Suprapubic skin (tissue), 4 donors: Measurements from ENCODE around the gene TBL1Y. TPM values are rescaled to one million over a fixed set of nuclear protein-coding genes. Genes with fewer than 3 reads are reported as not detected.

Experiments used
- DNase-seq, 2 donors: peaks; one replicate each; pipeline ENCODE4 v3.0.0-alpha.2; 2019; ENCODE audit warnings: low spot score in 2 of 2
- H3K27ac ChIP-seq: fragments of 200-600 bp; sonication (generic); one replicate; pipeline ENCODE4 v1.5.1; 2019
- H3K27me3 ChIP-seq: fragments of 200-600 bp; sonication (generic); one replicate; pipeline ENCODE4 v1.5.1; 2019
- H3K36me3 ChIP-seq: fragments of 200-600 bp; sonication (generic); one replicate; pipeline ENCODE4 v1.5.1; 2019
- H3K4me1 ChIP-seq: fragments of 200-600 bp; sonication (generic); one replicate; pipeline ENCODE4 v1.5.1; 2019
- H3K4me3 ChIP-seq: fragments of 200-600 bp; sonication (generic); one replicate; pipeline ENCODE4 v1.5.1; 2019; ENCODE audit warnings: mild to moderate bottlenecking
- H3K9me3 ChIP-seq: fragments of 200-600 bp; sonication (generic); one replicate; pipeline ENCODE4 v1.5.1; 2019
- CTCF ChIP-seq, 2 donors: fragments of 200-600 bp in 1 of 2; fragments of 450-650 bp in 1 of 2; sonication (generic) in 1 of 2; IDR thresholded peaks; one replicate each; pipeline ENCODE4 v1.5.1; 2016 to 2019; ENCODE audit warnings: antibody characterized with exemption in 2 of 2, mild to moderate bottlenecking in 1 of 2, moderate library complexity in 1 of 2
- EP300 ChIP-seq: sonication (generic); formaldehyde crosslinking; IDR thresholded peaks from one replicate; pipeline ENCODE4 v1.6.1; 2017; ENCODE audit warnings: antibody characterized with exemption
- POLR2A ChIP-seq, 2 donors: fragments of 450-650 bp; IDR thresholded peaks; one replicate each; pipeline ENCODE4 v1.6.1; 2017; ENCODE audit warnings: antibody characterized with exemption in 2 of 2, mild to moderate bottlenecking in 2 of 2, moderate library complexity in 2 of 2
- POLR2AphosphoS5 ChIP-seq, 3 donors: sonication (generic); formaldehyde crosslinking; IDR thresholded peaks; one replicate each; pipeline ENCODE4 v1.6.1; 2017; ENCODE audit warnings: antibody characterized with exemption in 3 of 3
- WGBS: methylation state at CpG from one replicate; pipeline ENCODE4 v1.1.5; 2018; 5-methylcytosine and 5-hydroxymethylcytosine counted together
- total RNA-seq, 4 donors: library from RNA; depleted of rRNA; stranded (reverse); fragments of >200 nt; gene quantifications; one replicate each; pipeline ENCODE4 v1.1.0, GENCODE V29; 2016

TBL1Y gene
- total RNA-seq, 4 donors from 2014 or later: 1.3 to 1.6 TPM; not detected in 2

GRCh38 chrY:7092836-7093235, 182.3 kb downstream of the TBL1Y start:
- H3K27ac ChIP-seq: no peak overlapping the region
- H3K4me1 ChIP-seq: no peaks in the 10 kb centered on the region
- H3K27me3 ChIP-seq: no peaks in the 10 kb centered on the region
- DNase-seq: no peak
- H3K4me3 ChIP-seq: no peak overlapping the region
- no peaks in the 10 kb centered on the region for H3K9me3 ChIP-seq
- TF ChIP-seq POLR2AphosphoS5 (IDR thresholded peaks at IDR 0.05) (no peak), CTCF (IDR thresholded peaks at IDR 0.05) (no peak), POLR2A (IDR thresholded peaks at IDR 0.05) (no peak), EP300 (no peak)
- H3K36me3 ChIP-seq: no peaks in the 10 kb centered on the region
- no CpG with 5 or more reads among the region's 1 CpG for WGBS

GRCh38 chrY:7094365-7094764, 183.9 kb downstream of the TBL1Y start:
- Histone ChIP-seq H3K27ac (no peak overlapping the region), H3K4me3 (no peak overlapping the region), H3K27me3 (no peaks in the 10 kb centered on the region), H3K9me3 (no peaks in the 10 kb centered on the region), H3K36me3 (no peaks in the 10 kb centered on the region), H3K4me1 (no peaks in the 10 kb centered on the region)
- TF ChIP-seq POLR2AphosphoS5 (IDR thresholded peaks at IDR 0.05) (no peak), CTCF (IDR thresholded peaks at IDR 0.05) (no peak), EP300 (no peak), POLR2A (IDR thresholded peaks at IDR 0.05) (no peak)
- WGBS: no CpG with 5 or more reads among the region's 2 CpGs
- no peak for DNase-seq

GRCh38 chrY:7097021-7097420, 186.5 kb downstream of the TBL1Y start:
- Histone ChIP-seq H3K27me3 (no peaks in the 10 kb centered on the region), H3K9me3 (no peaks in the 10 kb centered on the region), H3K4me1 (no peaks in the 10 kb centered on the region), H3K36me3 (no peaks in the 10 kb centered on the region), H3K4me3 (no peak overlapping the region), H3K27ac (no peak overlapping the region)
- WGBS: no CpG with 5 or more reads among the region's 3 CpGs
- no peak for DNase-seq
- TF ChIP-seq POLR2AphosphoS5 (IDR thresholded peaks at IDR 0.05): no peak
- TF ChIP-seq POLR2A (IDR thresholded peaks at IDR 0.05): no peak
- TF ChIP-seq EP300: no peak
- TF ChIP-seq CTCF (IDR thresholded peaks at IDR 0.05): no peak

GRCh38 chrY:7099742-7100141, 189.2 kb downstream of the TBL1Y start:
- Histone ChIP-seq H3K27me3 (no peaks in the 10 kb centered on the region), H3K4me3 (no peak overlapping the region), H3K27ac (no peak overlapping the region), H3K36me3 (no peaks in the 10 kb centered on the region), H3K4me1 (no peaks in the 10 kb centered on the region), H3K9me3 (no peaks in the 10 kb centered on the region)
- WGBS: no CpG with 5 or more reads among the region's 3 CpGs
- no peak for TF ChIP-seq POLR2A (IDR thresholded peaks at IDR 0.05)
- no peak for TF ChIP-seq EP300
- TF ChIP-seq POLR2AphosphoS5 (IDR thresholded peaks at IDR 0.05): no peak
- no peak for TF ChIP-seq CTCF (IDR thresholded peaks at IDR 0.05)
- no peak for DNase-seq

GRCh38 chrY:7102680-7103079, 192.2 kb downstream of the TBL1Y start:
- H3K27ac ChIP-seq: no peak overlapping the region
- H3K9me3 ChIP-seq: no peaks in the 10 kb centered on the region
- no peak for DNase-seq
- no peaks in the 10 kb centered on the region for H3K27me3 ChIP-seq
- no CpG with 5 or more reads among the region's 1 CpG for WGBS
- no peak overlapping the region for H3K4me3 ChIP-seq
- no peaks in the 10 kb centered on the region for H3K4me1 ChIP-seq
- TF ChIP-seq EP300: no peak
- no peak for TF ChIP-seq POLR2AphosphoS5 (IDR thresholded peaks at IDR 0.05)
- TF ChIP-seq POLR2A (IDR thresholded peaks at IDR 0.05): no peak
- TF ChIP-seq CTCF (IDR thresholded peaks at IDR 0.05): no peak
- no peaks in the 10 kb centered on the region for H3K36me3 ChIP-seq
